ENCODE results near the gene MEFV. TPM values are rescaled to one million over a fixed set of nuclear protein-coding genes. Genes with fewer than 3 reads are reported as not detected.

The MEFV gene
- total and polyA plus RNA-seq, 2 donors: 0.58 to 0.80 TPM

DNA sequence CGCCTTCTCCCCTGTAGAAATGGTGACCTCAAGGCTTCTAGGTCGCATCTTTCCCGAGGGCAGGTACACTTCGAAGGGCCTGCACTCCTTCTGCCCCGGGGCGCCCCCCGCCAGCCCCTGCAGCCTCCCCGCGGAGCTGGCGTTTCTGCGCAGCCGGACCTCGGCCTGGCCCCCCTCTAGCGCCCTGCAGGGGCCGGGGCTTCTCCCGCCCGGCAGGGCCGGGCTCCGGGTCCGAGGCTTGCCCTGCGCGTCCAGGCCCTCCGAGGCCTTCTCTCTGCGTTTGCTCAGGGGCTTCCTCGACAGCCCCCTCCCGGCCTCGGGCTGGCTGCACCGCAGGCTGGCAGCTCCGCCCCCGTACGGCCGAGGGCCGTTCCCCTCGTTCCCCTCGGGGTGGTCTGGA is 2.1 kb downstream of the MEFV start:
- WGBS: 39% methylated on average over 35 of the region's 35 CpGs
- H3K27ac ChIP-seq (ENCODE audit: low read depth): no peak overlapping the region
- no peaks in the 10 kb centered on the region for H3K36me3 ChIP-seq (ENCODE audit: insufficient read depth)
- no peaks in the 10 kb centered on the region for H3K4me1 ChIP-seq (ENCODE audit: insufficient read depth)
- no peak overlapping the region for H3K4me3 ChIP-seq (ENCODE audit: low read depth, low read length)
- no peak for DNase-seq (ENCODE audit: extremely low spot score)

DNA sequence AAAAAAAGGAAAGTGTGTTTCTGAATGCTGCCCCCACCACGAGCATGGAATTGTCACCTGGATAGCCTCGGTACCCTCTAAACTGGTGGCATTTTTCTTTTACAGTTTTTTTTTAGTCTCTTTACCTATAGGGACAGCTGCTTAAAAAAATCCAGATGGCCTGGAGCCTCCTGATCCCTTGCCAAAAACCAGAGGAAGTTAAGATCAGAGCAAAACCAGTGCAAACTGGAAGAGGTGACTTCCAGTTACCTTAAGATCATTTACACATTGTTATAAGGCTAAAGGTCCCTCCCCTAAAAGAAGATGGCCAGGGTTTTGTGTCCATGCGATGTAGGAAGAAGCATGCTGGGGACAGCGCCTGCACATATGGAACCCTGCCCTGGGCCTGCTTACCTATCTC is 3.5 kb downstream of the MEFV start:
- Histone ChIP-seq H3K4me3 (ENCODE audit: low read depth, low read length) (no peak overlapping the region), H3K36me3 (ENCODE audit: insufficient read depth) (no peaks in the 10 kb centered on the region), H3K4me1 (ENCODE audit: insufficient read depth) (no peaks in the 10 kb centered on the region), H3K27ac (ENCODE audit: low read depth) (no peak overlapping the region)
- no peak for DNase-seq (ENCODE audit: extremely low spot score)
- WGBS: 75% methylated on average over 4 of the region's 4 CpGs

- no peak overlapping the region for H3K4me3 ChIP-seq (ENCODE audit: low read depth, low read length)
- no peaks in the 10 kb centered on the region for H3K4me1 ChIP-seq (ENCODE audit: insufficient read depth)
- no peaks in the 10 kb centered on the region for H3K36me3 ChIP-seq (ENCODE audit: insufficient read depth)
- no peak for DNase-seq (ENCODE audit: extremely low spot score)
- no peak overlapping the region for H3K27ac ChIP-seq (ENCODE audit: low read depth)
- 81% methylated on average over 14 of the region's 14 CpGs for WGBS
Measured at GRCh38 chr16:3249451-3249850, 7.0 kb downstream of the MEFV start.

GRCh38 chr16:3249020-3249419 is 7.4 kb downstream of the MEFV start:
- H3K36me3 ChIP-seq (ENCODE audit: insufficient read depth): no peaks in the 10 kb centered on the region
- DNase-seq (ENCODE audit: extremely low spot score): no peak
- H3K4me3 ChIP-seq (ENCODE audit: low read depth, low read length): no peak overlapping the region
- no peak overlapping the region for H3K27ac ChIP-seq (ENCODE audit: low read depth)
- no peaks in the 10 kb centered on the region for H3K4me1 ChIP-seq (ENCODE audit: insufficient read depth)
- WGBS: 86% methylated on average over 1 of the region's 1 CpG

DNA sequence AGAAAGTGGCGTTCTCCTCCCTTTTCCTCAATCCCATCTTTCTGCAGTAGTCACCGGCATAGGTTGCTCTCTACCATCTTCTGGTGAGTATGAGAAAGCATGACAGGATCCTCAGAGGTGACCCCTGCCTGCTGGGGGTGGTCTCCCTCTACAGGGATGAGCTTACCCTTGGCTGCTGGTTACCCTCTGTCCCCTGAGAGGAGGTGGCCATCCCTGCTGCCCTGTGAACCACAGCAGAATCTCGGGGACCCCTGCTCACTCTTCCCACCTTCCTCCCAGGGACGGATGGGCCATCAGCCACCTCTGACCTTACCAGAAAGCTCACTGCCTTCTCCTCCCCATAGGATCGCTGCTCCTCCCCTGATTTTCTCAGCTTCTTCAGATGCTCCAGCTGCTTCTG is 7.8 kb downstream of the MEFV start:
- Histone ChIP-seq H3K4me3 (ENCODE audit: low read depth, low read length) (no peak overlapping the region), H3K27ac (ENCODE audit: low read depth) (no peak overlapping the region), H3K4me1 (ENCODE audit: insufficient read depth) (no peaks in the 10 kb centered on the region), H3K36me3 (ENCODE audit: insufficient read depth) (no peaks in the 10 kb centered on the region)
- WGBS: 83% methylated on average over 5 of the region's 5 CpGs
- no peak for DNase-seq (ENCODE audit: extremely low spot score)

DNA sequence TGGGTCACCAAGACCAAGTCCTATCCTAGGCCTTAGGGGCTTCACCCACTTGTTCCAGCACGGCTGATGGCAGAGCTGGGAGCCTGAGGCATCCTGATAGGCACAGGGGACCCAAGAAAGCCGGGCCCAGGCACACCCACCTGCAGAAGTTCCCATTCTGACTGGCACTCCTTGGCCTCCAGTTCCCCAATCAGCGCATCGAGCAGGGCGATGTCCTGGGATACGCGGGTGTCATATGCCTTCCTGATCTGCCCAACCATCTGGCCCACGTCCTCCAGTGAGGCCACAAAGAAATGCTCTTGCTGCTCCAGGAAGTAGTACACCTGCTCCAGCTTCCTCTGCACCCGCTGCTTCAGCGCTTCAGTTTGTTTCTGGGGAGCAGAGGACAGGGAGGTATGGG is 9.6 kb downstream of the MEFV start:
- DNase-seq (ENCODE audit: extremely low spot score): no peak
- 74% methylated on average over 10 of the region's 10 CpGs for WGBS
- Histone ChIP-seq H3K27ac (ENCODE audit: low read depth) (no peak overlapping the region), H3K36me3 (ENCODE audit: insufficient read depth) (no peaks in the 10 kb centered on the region), H3K4me1 (ENCODE audit: insufficient read depth) (no peaks in the 10 kb centered on the region), H3K4me3 (ENCODE audit: low read depth, low read length) (no peak overlapping the region)

GRCh38 chr16:3246002-3246401 is 10.4 kb downstream of the MEFV start:
- no peak overlapping the region for H3K27ac ChIP-seq (ENCODE audit: low read depth)
- DNase-seq (ENCODE audit: extremely low spot score): no peak
- no peaks in the 10 kb centered on the region for H3K36me3 ChIP-seq (ENCODE audit: insufficient read depth)
- H3K4me3 ChIP-seq (ENCODE audit: low read depth, low read length): no peak overlapping the region
- H3K4me1 ChIP-seq (ENCODE audit: insufficient read depth): no peaks in the 10 kb centered on the region
- WGBS: 75% methylated on average over 7 of the region's 7 CpGs

DNA sequence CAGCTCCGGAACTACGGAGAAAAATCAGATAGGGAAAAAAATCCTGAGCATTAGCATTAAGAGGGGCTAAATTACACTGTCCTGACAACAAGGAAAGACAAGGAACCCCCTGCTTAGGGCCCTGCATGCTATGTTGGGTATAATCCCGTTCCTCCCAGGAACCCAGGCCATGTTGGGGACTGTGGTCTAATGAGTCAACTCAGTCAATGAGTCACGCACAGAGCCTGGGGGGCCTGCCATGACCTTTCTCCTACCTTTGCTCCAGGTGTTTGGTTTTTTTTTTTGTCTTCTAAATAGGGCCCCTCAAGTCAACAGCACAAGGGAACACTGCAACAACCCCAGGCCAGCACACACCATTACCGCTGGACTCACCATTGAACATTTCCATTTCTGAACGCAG is 12.6 kb downstream of the MEFV start:
- H3K36me3 ChIP-seq (ENCODE audit: insufficient read depth): no peaks in the 10 kb centered on the region
- no peak overlapping the region for H3K27ac ChIP-seq (ENCODE audit: low read depth)
- no peak overlapping the region for H3K4me3 ChIP-seq (ENCODE audit: low read depth, low read length)
- DNase-seq (ENCODE audit: extremely low spot score): no peak
- 76% methylated on average over 6 of the region's 6 CpGs for WGBS
- no peaks in the 10 kb centered on the region for H3K4me1 ChIP-seq (ENCODE audit: insufficient read depth)

GRCh38 chr16:3242709-3243108 is 13.7 kb downstream of the MEFV start:
- Histone ChIP-seq H3K27ac (ENCODE audit: low read depth) (no peak overlapping the region), H3K4me1 (ENCODE audit: insufficient read depth) (no peaks in the 10 kb centered on the region), H3K4me3 (ENCODE audit: low read depth, low read length) (no peak overlapping the region), H3K36me3 (ENCODE audit: insufficient read depth) (no peaks in the 10 kb centered on the region)
- DNase-seq (ENCODE audit: extremely low spot score): no peak
- WGBS: 82% methylated on average over 11 of the region's 11 CpGs

DNA sequence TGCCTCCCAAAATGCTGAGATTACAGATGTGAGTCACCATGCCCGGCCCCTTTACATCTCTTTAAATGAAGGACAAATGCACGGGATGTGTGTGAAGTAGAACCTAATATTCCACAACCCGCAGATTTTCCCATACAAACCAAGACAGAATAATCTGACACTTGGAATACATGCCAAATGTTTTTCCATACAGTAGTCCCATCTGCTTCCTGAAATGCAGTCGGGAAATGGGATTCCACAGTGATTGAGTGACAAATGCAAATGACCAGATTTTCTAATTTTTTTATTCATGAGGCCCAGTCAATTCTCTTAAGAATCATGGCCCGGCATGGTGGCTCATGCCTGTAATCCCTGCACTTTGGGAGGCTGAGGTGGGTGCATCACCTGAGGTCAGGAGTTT is 14.7 kb downstream of the MEFV start:
- no peak overlapping the region for H3K4me3 ChIP-seq (ENCODE audit: low read depth, low read length)
- no peak overlapping the region for H3K27ac ChIP-seq (ENCODE audit: low read depth)
- no peak for DNase-seq (ENCODE audit: extremely low spot score)
- no peaks in the 10 kb centered on the region for H3K36me3 ChIP-seq (ENCODE audit: insufficient read depth)
- WGBS: 75% methylated on average over 5 of the region's 5 CpGs
- H3K4me1 ChIP-seq (ENCODE audit: insufficient read depth): no peaks in the 10 kb centered on the region

- peaks cover 3% of the 10 kb centered on the region for H3K4me1 ChIP-seq (ENCODE audit: insufficient read depth)
- 83% methylated on average over 28 of the region's 29 CpGs for WGBS
- no peak overlapping the region for H3K27ac ChIP-seq (ENCODE audit: low read depth)
- peaks cover 7% of the 10 kb centered on the region for H3K36me3 ChIP-seq (ENCODE audit: insufficient read depth)
- no peak for DNase-seq (ENCODE audit: extremely low spot score)
- H3K4me3 ChIP-seq (ENCODE audit: low read depth, low read length): no peak overlapping the region
Measured at GRCh38 chr16:3235856-3236669, 20.4 kb downstream of the MEFV start.

DNA sequence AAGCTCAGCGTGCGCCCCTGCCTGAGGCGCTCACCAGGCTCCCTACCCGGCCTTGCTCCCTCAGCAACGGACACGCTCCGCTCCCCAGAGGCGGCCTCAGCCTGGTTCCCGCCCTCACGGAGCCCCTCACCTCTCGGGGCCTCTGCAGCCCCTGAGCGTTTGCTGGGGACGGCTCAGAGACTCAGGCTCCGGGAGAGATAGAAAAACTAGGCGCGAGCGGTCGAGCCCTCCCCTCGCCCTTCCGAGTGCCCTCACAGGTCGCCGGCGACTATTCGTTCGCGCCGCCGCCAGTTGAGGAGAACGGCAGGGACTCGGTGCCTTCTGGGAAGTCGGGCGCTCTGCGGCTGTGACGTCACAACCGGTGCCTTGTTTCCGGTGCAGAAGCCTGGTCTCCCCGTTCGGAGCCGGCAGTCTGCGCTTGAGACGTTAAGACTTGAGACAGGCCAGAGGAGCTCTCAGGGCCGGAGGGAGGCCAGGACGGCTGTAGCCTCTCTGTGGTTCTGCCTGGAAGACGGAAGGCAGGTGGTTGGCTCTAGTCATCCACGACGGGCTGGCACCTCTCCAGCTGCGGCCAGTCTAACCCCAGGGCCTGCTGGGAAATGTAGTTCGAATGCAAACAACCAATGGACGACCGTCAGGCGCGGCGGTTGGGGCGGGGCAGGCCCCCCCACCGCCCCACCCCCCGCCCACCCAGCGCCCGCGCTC is 21.4 kb downstream of the MEFV start, which contains the start of gene ZNF200:
Gene ZNF200, minus strand, starts transcription at position 302 of the 705 bp plus-strand sequence. CDS start 1,403 bp downstream, outside the sequence.
- Histone ChIP-seq H3K4me3 (ENCODE audit: low read depth, low read length) (peak within 1 kb of the TSS; percentile 66), H3K36me3 (ENCODE audit: insufficient read depth) (peaks cover 9% of the 10 kb centered on the region), H3K4me1 (ENCODE audit: insufficient read depth) (peaks cover 3% of the 10 kb centered on the region), H3K27ac (ENCODE audit: low read depth) (peak within 1 kb of the TSS; percentile 95)
- DNase-seq (ENCODE audit: extremely low spot score): peak; percentile 88
- WGBS: under 1% methylated on average over 49 of the region's 59 CpGs

DNA sequence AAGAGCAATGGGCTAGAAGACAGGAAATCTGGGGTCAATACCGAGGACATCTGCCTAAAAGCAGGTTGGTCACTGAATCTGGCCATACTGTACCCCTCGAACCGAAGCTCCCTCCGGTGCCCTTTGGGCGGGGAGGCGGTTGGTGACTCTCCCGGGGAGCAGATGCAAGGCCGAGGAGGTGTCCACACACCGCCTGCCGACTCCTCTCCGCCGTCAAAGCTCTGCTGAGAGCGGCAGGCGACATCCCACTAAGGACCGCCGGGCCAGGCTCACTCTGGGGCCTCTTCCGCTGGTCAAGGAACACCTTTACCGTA is 21.9 kb downstream of the MEFV start:
- peak overlapping the region; percentile 66 for H3K4me3 ChIP-seq (ENCODE audit: low read depth, low read length)
- peaks cover 9% of the 10 kb centered on the region for H3K36me3 ChIP-seq (ENCODE audit: insufficient read depth)
- peaks cover 3% of the 10 kb centered on the region for H3K4me1 ChIP-seq (ENCODE audit: insufficient read depth)
- H3K27ac ChIP-seq (ENCODE audit: low read depth): peak overlapping the region; percentile 95
- WGBS: 2% methylated on average over 18 of the region's 18 CpGs
- DNase-seq (ENCODE audit: extremely low spot score): no peak

- Histone ChIP-seq H3K36me3 (ENCODE audit: insufficient read depth) (peaks cover 15% of the 10 kb centered on the region), H3K4me3 (ENCODE audit: low read depth, low read length) (no peak overlapping the region), H3K4me1 (ENCODE audit: insufficient read depth) (no peaks in the 10 kb centered on the region), H3K27ac (ENCODE audit: low read depth) (no peak overlapping the region)
- WGBS: 97% methylated on average over 10 of the region's 10 CpGs
- no peak for DNase-seq (ENCODE audit: extremely low spot score)
Measured at GRCh38 chr16:3223913-3224515, 32.4 kb downstream of the MEFV start.

All from urinary bladder (tissue), 4 donors.